GM19328 (cell line): ENCODE data around the gene HOXA11.

Experiments used
- ATAC-seq: cut with Tn5 transposase; IDR thresholded peaks from one replicate; pipeline ENCODE4 v1.9.1; 2021; ENCODE audit warnings: mild to moderate bottlenecking, moderate library complexity; ENCODE audit not compliant: unreplicated experiment

The HOXA11 gene

GRCh38 chr7:27185013-27185853, at the start of gene HOXA11:
Gene HOXA11, minus strand, starts transcription at chr7:27185232. Its CDS starts 88 bp downstream, at chr7:27185144.
- ATAC-seq, result no peak

DNA sequence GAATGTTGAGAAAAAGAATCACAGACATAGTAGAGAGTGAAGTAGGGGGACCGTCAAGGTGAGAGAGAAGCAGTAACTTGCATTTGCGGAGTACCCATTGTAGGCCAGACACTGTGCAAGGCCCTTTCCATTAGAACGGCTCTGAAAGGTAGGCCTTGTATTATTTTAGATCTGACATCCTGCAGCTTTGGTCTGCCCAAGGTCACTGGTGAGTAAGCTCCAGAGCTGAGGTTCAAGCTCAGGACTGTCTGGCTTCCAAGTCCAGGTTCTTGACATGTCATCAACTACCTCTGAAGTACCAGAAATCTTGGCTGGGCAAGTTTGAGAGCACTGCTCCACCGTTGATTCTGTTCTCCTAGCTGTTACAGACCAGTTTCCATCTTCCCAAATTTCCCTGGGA, 44.4 kb upstream of the HOXA11 start:
- ATAC-seq, result no peak

DNA sequence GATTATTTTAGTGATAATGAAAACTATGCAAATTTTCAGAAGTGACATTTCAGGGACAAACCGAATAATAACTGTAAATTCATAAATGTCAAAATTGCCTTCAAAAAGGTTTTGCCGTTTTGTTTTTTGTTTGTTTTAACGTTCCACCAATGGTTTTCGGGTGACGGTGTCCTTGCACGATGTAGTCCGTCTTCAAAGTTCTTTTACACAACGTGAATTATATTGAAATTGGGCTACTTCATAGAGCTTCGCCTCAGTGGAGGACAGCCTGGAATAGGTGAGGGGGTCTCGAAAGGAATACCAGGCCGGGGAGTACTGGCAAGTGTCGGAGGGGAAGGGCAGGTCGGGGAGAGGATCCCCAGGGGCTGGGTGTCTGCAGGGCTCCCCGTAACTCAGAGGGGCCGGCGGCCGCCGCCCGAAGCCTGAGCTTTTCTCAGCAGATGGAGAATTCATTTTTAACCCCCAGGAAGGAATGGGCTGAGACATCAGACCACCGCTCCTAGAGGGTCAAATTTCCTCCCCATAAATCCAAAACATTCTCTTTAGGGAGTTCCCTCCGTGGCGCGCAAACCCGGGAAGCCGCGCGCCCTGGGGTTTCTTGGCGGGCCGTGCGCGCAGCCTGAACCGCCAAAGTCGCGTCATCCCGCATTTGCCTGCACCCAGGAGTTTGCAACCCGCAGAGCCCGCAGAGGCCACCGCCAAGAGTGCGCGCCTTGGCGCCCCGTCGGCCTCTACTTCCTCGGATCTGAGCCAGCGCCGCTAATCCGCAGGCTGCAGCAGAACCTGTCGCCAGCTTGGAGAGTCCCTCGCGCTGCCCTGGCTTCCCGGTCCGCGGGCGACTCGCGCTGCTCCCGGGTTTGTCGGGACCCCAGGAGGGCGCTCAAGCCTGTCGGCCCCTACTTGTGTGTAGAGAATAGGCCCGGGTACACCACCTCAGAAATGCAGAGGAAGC, 40.2 kb upstream of the HOXA11 start:
- no peak for ATAC-seq

DNA sequence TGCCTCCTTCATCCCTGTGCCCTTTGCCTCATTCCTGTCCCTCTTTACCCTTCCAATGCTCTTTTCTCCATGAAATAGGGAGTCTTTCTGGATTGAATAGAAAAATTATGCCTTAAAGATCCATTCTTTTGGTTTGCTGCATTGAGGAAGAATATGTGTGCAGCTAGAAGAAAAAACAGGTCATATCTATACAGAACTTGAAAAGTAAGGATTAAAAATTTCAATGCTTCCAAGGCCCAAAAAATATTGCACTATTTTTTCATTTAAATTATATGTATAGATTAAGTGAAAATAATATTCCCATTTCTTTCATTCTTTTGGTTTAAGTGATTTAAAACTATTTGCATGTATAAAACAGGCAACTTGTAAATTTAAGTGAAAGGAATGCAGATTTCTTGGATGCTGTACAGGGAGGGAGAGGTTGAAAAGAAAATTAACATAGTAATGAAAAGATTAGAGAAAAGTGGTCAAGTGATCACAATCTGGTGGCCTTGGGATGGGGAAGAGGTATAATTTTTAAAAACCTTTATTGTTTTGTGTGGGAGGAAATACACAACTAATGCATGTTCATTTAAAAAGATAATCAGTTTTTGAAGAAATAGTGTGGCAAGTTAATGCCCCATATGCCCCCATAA, 39.0 kb upstream of the HOXA11 start:
- no peak for ATAC-seq

- ATAC-seq, result no peak
Measured at GRCh38 chr7:27221201-27221797, 36.3 kb upstream of the HOXA11 start.

- ATAC-seq, result no peak
Measured at GRCh38 chr7:27220440-27220955, 35.5 kb upstream of the HOXA11 start.

GRCh38 chr7:27219821-27220220, 34.8 kb upstream of the HOXA11 start:
- no peak for ATAC-seq

- ATAC-seq, result no peak
Measured at GRCh38 chr7:27217951-27218350, 32.9 kb upstream of the HOXA11 start.

- ATAC-seq, result no peak
Measured at GRCh38 chr7:27215356-27215755, 30.3 kb upstream of the HOXA11 start.

DNA sequence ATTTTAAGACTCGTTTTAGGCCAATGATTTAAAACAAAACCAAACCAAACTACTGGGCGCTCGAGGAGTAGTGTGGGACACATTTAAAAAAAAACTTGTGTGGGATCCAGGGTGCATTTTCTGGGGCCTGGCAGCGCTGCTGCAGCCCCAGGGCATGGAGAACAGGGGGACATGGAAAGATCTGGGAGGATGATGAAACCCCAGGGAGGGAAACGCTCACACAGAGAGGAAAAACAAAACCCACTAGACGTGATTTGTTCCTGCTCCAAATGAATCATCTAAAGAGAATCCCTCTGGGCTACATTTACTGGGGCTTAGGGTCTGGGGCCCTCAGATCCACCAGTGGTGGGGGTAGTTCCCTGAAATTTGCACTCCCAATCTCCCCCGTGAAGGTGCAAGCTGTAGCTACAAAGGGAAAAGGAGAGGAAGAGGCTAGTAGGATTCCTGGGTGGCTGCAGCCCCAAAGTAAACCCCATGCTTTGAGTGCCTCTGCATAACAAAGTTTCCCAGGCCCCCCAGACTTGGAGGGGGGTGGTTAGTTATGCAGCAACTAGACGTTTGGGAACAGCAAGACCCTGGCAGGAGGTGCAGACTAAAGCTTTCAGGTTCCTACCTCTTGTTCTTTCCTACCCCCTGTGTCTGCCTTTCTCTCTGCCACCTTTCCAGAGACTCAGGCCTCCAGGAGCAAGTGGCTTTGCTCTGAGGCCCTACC, 29.4 kb upstream of the HOXA11 start:
- ATAC-seq, result no peak

- no peak for ATAC-seq
Measured at GRCh38 chr7:27213433-27214238, 28.6 kb upstream of the HOXA11 start.

DNA sequence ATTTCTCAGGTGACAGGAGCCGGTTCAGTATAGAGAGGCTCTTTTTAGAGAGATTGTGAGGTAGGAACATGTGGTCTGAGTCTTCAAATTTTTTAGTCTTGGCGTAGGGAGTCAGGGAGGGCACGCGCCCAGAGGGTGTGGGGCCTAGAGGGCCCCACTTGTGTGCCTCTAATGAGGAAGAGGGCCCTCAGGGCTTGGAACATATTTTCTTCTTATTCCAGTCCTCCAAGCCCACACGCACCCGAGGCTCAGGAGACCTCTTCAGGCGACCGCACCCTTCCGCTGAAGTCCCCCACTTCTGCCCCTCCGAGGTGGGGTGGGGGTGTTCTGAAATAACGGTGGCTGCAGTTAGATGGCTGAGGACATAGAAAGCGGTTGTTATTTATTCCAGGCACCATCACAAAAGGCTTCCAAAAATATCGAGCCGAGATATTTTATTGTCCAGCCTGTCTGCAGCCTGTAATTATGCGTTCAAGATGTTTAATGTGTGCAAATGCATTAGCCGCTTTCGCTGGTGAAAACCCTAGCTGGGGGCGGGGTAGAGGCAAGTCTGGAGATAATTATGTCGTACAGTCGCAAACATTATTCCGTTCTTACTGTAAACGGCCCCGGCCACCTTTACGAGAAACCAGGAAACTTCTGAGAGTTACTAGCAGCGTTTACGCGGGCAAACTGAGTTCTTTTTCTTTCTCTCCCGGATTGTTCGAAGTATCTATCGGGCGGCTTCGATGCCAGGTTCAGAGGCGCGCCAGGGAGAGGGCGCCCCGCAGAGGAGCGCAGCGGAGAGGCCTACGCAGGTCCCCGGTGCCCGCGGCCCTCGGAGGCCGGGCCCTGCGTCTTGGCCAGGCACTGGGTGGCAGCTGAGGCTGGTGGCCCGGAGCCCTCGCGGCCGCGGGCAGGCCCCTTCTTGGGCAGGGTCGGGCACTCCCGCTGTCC, 27.7 kb upstream of the HOXA11 start:
- no peak for ATAC-seq

DNA sequence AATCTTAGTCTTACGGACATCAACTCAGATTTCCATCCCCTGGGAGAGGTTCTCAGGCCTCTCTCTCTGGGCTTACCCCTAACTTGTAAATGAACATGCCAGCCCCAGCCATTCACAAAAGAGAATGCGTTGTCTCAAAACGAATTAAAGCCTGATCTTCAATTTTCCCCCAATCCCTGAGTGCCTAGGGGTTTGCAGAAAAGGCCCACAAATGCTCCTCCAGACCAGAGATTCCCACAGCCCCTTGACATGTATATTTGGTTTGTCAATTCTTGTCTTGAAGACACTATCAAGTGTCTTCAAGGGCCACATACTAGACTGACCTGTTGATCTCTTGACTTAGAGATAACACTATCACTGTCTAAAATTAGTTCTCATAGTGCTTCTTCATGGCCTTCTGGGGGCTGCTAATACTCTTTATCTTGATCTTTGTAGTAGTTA, 26.8 kb upstream of the HOXA11 start:
- ATAC-seq, result no peak

GRCh38 chr7:27211084-27211446, 26.0 kb upstream of the HOXA11 start:
- ATAC-seq, result no peak

- no peak for ATAC-seq
Measured at GRCh38 chr7:27210441-27211083, 25.5 kb upstream of the HOXA11 start.

DNA sequence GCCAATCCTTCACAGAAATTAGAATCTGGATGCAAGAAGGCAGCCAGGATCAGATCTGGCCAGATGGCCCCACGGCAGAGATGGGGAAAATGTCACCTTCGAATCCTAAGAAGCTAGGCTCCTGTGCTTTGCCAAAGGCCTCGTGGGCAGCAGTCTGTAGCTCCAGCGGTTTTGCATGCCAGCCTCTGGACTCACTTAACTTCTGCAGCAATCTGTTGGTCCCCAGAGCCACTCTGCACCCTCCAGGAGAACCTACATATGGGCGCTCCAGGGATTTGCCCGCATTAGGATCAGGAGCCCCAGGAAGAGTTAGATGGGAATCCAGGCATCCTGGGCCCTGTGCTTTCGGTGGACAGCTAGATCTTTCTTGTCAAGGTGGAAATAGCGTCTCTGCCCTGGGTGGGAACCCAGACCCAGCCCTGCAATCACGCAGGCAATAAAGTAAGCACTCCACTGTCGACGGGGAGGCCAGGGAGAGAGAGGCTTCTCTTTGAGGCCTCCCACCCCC, 25.0 kb upstream of the HOXA11 start:
- ATAC-seq, result no peak

- no peak for ATAC-seq
Measured at GRCh38 chr7:27208998-27209397, 24.0 kb upstream of the HOXA11 start.
